ENCODE data around the gene LARP4B. TPM values are rescaled to one million over a fixed set of nuclear protein-coding genes. Genes with fewer than 3 reads are reported as not detected.

Gene LARP4B
- polyA plus RNA-seq, 1 of the 3 experiments (the other 2 are of a cell fraction), result 23.3 TPM

DNA sequence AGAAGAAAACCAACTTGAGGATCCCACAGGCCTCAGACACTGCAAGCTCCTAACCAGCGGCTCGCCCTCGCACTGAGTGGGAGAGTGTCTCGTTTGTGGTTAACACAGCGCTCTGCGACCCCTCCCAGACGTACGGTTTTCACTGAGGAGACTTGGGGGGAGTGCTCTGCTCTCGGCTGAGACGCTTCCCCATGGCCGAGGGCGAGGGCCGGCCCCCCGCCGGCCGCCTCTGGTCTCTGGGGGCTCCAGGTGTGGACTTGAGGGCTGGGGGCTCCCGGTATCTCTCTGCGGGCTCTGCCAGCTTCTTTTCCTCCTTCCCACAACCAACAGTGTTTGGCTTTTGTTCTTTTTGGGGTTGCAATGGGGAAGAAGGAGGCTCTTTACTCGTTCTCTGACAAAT, 118.7 kb downstream of the LARP4B start:
- no peaks in the 10 kb centered on the region; the same call in 1 of the 2 replicates for H3K79me2 ChIP-seq (ENCODE audit: insufficient read depth)
- ChIA-PET CTCF (interaction anchor here (3.1 kb wide), 1 partner anchor 23 kb away, joined by 7 read pairs; no protein-coding TSS in a partner anchor), POLR2A (no interaction called here)
- no peak overlapping the region for H3K4me2 ChIP-seq
- H3K27me3 ChIP-seq (ENCODE audit: insufficient read depth), result no peaks in the 10 kb centered on the region
- H3K9ac ChIP-seq, result no peak overlapping the region
- H3F3A ChIP-seq (replicated peaks; ENCODE audit: insufficient read depth), result peaks cover 5% of the 10 kb centered on the region
- no peak overlapping the region for H3K4me3 ChIP-seq (ENCODE audit: low read depth in 2 of 2, low read length in 1 of 2)
- 98% methylated on average over 16 of the region's 19 CpGs for WGBS (ENCODE audit: low lambda C conversion rate)
- H3K36me3 ChIP-seq (replicated peaks in 1 of 2; ENCODE audit: control insufficient read depth in 1 of 2, insufficient read depth in 2 of 2, low read length in 1 of 2), result peaks cover 55 to 94% of the 10 kb centered on the region in 2 experiments
- TF ChIP-seq RXRA (IDR thresholded peaks at IDR 0.05; ENCODE audit: borderline replicate concordance, low read depth) (no peak), RAD21 (IDR thresholded peaks at IDR 0.05; ENCODE audit: low read length) (no peak), ELF1 (IDR thresholded peaks at IDR 0.05) (no peak), EZH2phosphoT487 (IDR thresholded peaks at IDR 0.05; ENCODE audit: borderline replicate concordance, low read depth) (no peak), RFX5 (IDR thresholded peaks at IDR 0.05; ENCODE audit: low read length) (no peak), TEAD4 (IDR thresholded peaks at IDR 0.05; ENCODE audit: borderline replicate concordance, insufficient read depth) (no peak), USF2 (IDR thresholded peaks at IDR 0.05; ENCODE audit: borderline replicate concordance, low read depth, low read length) (no peak), GABPA (IDR thresholded peaks at IDR 0.05; ENCODE audit: low read depth) (no peak), IRF3 (IDR thresholded peaks at IDR 0.05; ENCODE audit: low read depth, low read length) (no peak), SMC3 (IDR thresholded peaks at IDR 0.05; ENCODE audit: low read depth, low read length) (no peak), FOXJ3 (CRISPR knock-in tag; IDR thresholded peaks at IDR 0.05) (no peak), YY1 (IDR thresholded peaks at IDR 0.05; ENCODE audit: low read depth) (no peak), POLR2AphosphoS5 (IDR thresholded peaks at IDR 0.05; ENCODE audit: low read depth, low read length) (no peak), USF1 (IDR thresholded peaks at IDR 0.05; ENCODE audit: borderline replicate concordance, low read depth) (no peak), TCF12 (IDR thresholded peaks at IDR 0.05) (no peak), RCOR1 (IDR thresholded peaks at IDR 0.05; ENCODE audit: low read length) (no peak), SIN3A (IDR thresholded peaks at IDR 0.05; ENCODE audit: borderline replicate concordance, low read depth, low read length) (no peak)
- no peaks in the 10 kb centered on the region for H3K9me3 ChIP-seq
- no peak overlapping the region for H2AFZ ChIP-seq (ENCODE audit: low read depth)
- no peak overlapping the region for H3K27ac ChIP-seq (ENCODE audit: low read depth in 2 of 2, low read length in 1 of 2)
- no peaks in the 10 kb centered on the region for H3K9me2 ChIP-seq
- H3K4me1 ChIP-seq (ENCODE audit: control insufficient read depth in 1 of 2, insufficient read depth in 2 of 2, low read depth in 1 of 2, low read length in 1 of 2), result no peaks in the 10 kb centered on the region
- no peak for DNase-seq
- H4K20me1 ChIP-seq (ENCODE audit: insufficient read depth), result no peaks in the 10 kb centered on the region
